Measurements from ENCODE around the gene GRB7.

Gene GRB7

GRCh38 chr17:39775031-39775430 lies 37.3 kb downstream of the GRB7 start:
- DNase-seq, result no peak

- no peak for DNase-seq
Observed at GRCh38 chr17:39776252-39776651, 38.5 kb downstream of the GRB7 start.

DNA sequence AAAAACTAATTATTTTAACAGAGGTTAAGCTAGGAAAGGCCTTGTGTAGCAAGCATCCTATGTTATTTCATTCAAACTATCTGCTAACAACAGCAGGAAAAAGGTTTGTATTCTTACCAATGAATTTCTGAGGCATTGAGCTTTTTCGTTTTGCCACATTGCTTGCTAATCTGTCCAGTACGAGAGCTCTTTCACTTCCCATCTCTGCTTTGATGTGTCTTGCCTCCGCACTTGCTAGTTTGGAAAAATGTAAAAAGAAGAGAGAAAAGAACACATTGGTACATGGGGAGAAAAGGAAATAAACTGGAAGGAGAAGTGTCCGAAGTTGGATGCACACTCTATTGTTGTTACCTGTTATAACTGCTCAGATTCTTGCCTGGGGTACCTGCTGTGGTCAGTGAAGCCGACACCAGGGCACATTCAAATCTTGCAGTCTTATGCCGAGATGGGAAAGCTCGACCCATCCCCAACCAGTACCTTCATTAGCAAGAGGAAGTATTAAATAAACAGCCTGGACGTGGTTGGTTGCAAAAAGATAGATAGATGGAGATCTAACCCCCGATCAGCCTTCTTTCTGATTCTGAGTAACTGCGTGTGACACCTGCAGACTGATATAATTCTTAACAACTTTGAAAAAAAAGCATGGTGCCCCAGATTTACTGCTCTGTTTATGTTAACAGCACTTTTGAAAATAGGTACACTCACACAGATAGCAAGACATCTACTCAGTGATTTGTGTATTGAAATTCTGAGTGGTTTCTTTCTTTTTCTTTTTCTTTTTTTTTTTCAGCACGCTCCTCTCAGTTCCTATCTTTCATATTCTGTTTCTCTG lies 40.0 kb downstream of the GRB7 start:
- no peak for DNase-seq

- DNase-seq, result no peak
Observed at GRCh38 chr17:39781031-39781860, 43.5 kb downstream of the GRB7 start.

- no peak for DNase-seq
Observed at GRCh38 chr17:39781861-39782213, 44.1 kb downstream of the GRB7 start.

GRCh38 chr17:39782481-39782880 lies 44.7 kb downstream of the GRB7 start:
- DNase-seq, result no peak

GRCh38 chr17:39782980-39783379 lies 45.2 kb downstream of the GRB7 start:
- DNase-seq, result no peak

GRCh38 chr17:39787041-39787440 lies 49.3 kb downstream of the GRB7 start:
- no peak for DNase-seq

DNA sequence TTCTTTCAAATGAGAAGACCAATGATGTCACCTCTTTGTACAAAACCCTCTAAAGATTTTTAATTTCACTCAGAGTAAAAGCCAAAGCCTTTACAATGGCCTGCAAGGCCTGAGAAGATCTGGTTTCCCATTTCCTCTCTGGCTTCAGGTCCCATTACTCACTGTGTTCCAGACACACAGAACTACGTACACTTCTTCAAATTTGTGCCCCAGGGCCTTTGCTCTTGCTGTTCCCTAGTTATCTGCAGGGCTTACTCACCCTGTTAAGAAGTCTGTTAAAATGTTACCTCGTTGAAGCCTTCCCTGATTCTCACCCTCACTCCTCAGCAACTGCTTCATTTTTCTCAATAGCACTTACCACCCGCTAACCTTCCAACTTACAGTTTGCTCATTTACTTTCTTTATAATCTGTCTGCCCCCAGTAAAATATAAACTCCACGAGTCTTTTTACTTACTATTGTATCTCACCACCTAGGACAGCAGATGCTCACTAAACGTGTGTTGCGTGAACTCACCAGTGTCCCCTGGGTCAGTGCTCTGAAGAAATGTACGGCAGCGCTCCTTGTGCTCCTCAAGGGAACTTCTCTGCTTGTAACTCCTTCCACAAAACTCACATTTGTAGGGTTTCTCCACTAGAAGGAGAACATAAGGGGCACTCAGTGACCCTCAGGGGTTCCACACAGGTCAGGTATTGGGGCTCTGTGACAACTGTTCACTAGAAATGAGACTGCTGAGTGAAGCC lies 50.2 kb downstream of the GRB7 start:
- DNase-seq, result no peak

DNA sequence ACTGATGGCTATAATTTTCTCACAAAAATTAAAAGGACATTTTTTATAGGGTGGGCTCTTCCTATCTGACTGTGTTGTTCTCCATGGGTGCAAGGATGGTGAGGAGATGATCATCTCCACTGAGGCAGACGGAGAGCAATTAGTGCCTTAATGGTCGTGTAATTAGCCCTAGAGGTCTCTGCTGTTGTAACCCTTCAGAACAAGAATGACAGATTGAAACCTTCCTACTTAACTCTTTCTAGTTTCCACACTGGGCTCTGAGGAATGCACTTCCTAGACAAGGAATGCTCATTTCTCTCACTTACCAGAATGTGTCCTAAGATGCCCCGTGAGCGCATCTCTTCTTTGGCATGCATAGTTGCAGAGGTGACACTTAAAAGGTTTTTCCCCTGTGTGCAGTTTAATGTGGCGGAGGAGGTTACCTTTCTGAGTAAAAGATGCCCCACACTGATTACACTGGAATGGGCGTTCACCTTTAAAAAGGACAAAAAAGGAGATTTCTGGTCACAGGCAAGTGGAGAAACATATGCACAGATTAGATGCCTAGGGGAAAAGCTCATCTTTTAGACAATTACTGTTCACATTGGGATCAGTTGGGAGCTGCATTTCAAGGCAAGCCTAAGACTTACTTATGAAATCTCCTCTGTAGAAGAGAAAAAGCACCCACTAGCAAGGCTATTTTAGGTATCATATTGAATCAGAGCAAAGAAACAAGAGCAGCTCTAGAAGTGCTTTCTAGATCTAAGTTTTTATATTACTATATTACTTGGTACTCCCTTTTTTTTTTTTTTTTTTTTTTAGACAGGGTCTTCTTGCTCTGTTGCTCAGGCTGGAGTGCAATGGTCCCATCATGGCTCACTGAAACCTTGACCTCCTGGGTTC lies 53.6 kb downstream of the GRB7 start:
- no peak for DNase-seq

DNA sequence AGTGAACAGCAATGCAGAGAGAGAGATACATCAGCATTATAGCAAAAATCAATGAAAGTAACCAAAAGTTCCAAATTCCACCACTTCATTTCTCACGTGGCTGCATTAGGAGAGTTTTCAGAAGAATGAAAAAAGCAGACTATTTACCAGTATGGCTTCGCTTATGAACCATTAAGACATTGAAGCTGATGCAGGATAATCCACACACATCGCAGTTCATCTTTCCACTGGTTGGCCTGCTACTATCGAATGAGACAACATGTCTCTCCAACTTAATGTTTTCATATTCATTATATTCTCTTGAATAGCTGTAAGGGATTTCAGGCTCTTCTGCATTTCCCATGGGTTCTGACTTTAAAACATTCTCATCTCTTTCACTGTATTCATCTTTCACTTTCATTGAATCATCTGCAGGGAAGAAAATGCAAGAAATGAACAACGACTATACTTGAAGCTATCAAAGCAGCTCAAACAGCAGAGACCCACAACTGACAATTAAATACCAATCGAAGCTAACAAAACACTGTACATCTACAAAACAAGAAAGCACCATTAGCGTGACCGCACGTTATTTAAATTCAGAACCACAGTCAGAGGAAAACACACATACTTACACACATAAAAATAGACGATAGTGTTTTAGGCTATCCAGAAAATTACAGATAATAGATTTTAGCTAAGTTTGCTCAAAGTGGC lies 54.9 kb downstream of the GRB7 start:
- DNase-seq, result no peak

DNA sequence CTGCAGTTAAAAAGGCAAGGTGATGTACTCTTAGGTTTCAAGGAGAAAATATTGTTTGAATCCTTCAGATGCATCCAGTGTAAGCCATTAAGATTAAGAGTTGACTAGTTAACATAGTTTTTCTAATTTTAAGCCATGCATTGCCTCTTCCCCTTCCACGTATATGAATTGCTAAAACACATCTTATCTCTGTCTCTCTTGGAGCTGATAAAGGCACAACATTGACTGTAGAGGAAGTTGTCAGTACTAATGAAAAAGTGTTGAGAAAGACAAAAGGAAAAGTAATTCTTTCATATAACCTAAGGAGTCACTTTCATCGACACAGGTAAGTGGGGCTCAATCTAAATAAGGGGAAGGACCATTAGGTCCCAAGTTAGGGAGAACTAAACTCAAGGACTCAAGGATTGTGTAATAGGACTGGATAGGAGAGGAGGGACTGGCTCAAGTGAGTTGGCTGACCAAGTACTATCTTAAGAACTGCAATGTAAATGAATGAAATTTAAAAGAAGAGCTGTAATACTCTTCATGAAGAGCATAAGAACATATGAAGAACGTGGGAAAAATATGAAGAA lies 55.6 kb downstream of the GRB7 start:
- DNase-seq, result no peak

- no peak for DNase-seq
Observed at GRCh38 chr17:39794249-39794970, 56.7 kb downstream of the GRB7 start.

Measured in NK-92 treated with Interleukin-12 subunit alpha and Interleukin-12 subunit beta, amount 100 ng/mL, for 24 hours (cell line).